Stomach (tissue), 9 donors: ENCODE measurements around the gene AIFM2. TPM values are rescaled to one million over a fixed set of nuclear protein-coding genes. Genes with fewer than 3 reads are reported as not detected.
A peak's percentile ranks its signal among the peaks of the same experiment; 100 is the strongest.

ENCODE experiments used
- DNase-seq, 2 donors: peaks; one replicate each; pipeline versions ENCODE4 v3.0.0 to v3.0.0-alpha.2; 2013 to 2019
- H3K27ac ChIP-seq, 5 donors: fragments of 200-600 bp in 4 of 5; sonication (generic) in 4 of 5; one replicate each; pipeline ENCODE4 v1.5.1; 2013 to 2019; ENCODE audit warnings: mild to moderate bottlenecking in 1 of 5, moderate library complexity in 1 of 5
- H3K27me3 ChIP-seq, 3 donors: fragments of 200-600 bp; sonication (generic); one replicate each; pipeline ENCODE4 v1.5.1; 2017 to 2019; ENCODE audit warnings: mixed run types in 1 of 3
- H3K36me3 ChIP-seq, 4 donors: fragments of 200-600 bp; sonication (generic); 1 replicate in 3 of 4; 2 replicates in 1 of 4; pipeline ENCODE4 v1.5.1; 2016 to 2019
- H3K4me1 ChIP-seq, 4 donors: fragments of 200-600 bp; sonication (generic); one replicate each; pipeline ENCODE4 v1.5.1; 2016 to 2019
- H3K4me3 ChIP-seq, 4 donors: fragments of 200-600 bp; sonication (generic) in 3 of 4; one replicate each; pipeline ENCODE4 v1.5.1; 2016 to 2019; ENCODE audit warnings: mild to moderate bottlenecking in 1 of 4
- H3K9me3 ChIP-seq, 4 donors: fragments of 200-600 bp; sonication (generic); one replicate each; pipeline ENCODE4 v1.5.1; 2016 to 2019
- EP300 ChIP-seq: sonication (generic); formaldehyde crosslinking; IDR thresholded peaks from one replicate; pipeline ENCODE4 v1.6.1; 2017; ENCODE audit warnings: antibody characterized with exemption
- POLR2A ChIP-seq, 4 donors: fragments of 450-650 bp; IDR thresholded peaks; one replicate each; pipeline ENCODE4 v1.6.1; 2016; ENCODE audit warnings: antibody characterized with exemption in 4 of 4, control low read depth in 2 of 4, mild to moderate bottlenecking in 1 of 4, moderate library complexity in 1 of 4
- POLR2AphosphoS5 ChIP-seq, 3 donors: sonication (generic); formaldehyde crosslinking; IDR thresholded peaks; one replicate each; pipeline ENCODE4 v1.6.1; 2016; ENCODE audit warnings: antibody characterized with exemption in 3 of 3
- WGBS, 5 donors: extraction: QIAGEN DNeasy Blood & Tissue Kit in 3 of 5; methylation state at CpG; one replicate each; pipeline versions ENCODE4 v1.1.5 to v1.1.7; 2013 to 2018; 5-methylcytosine and 5-hydroxymethylcytosine counted together
- intact Hi-C: fragments of 100-400 bp; cut with DNase I; formaldehyde crosslinking; loops from one replicate; pipeline ENCODE4 v1.15.1; 2023; ENCODE audit warnings: low total_unique reads
- polyA plus RNA-seq, 3 donors: library from polyadenylated mRNA; stranded (reverse); fragments of 200-250 nt; gene quantifications; one replicate each; pipeline ENCODE4 v1.2.3, GENCODE V29; 2013
- total RNA-seq, 5 donors: library from RNA; depleted of rRNA; stranded (reverse); fragments of >200 nt; gene quantifications; one replicate each; pipeline versions ENCODE4 v1.1.0 to v1.2.3, GENCODE V29; 2014 to 2016
- TF ChIP-seq, protein P1 (sequence below), 7 experiments: fragments of 450-650 bp in 4 of 7; fragments of 200-600 bp in 3 of 7; sonication (generic) in 3 of 7; IDR thresholded peaks; one replicate each; pipeline ENCODE4 v1.5.1; 2016 to 2019; ENCODE audit warnings: antibody characterized with exemption in 7 of 7, control low read depth in 2 of 7, mild to moderate bottlenecking in 1 of 7
- donor health status: healthy with polysubstance abuse.
- donor health status: Bipolar disorder and iron deficiency.
- donor health status: healthy.

Gene AIFM2
- total and polyA plus RNA-seq, 8 donors, result 4.5 to 14.5 (median 6.1) TPM

GRCh38 chr10:70094250-70094649 lies 38.4 kb downstream of the AIFM2 start:
- intact Hi-C loops, result no loop called here
- Histone ChIP-seq H3K4me1 (no peaks in the 10 kb centered on the region), H3K27ac (no peak overlapping the region), H3K9me3 (no peaks in the 10 kb centered on the region), H3K27me3 (no peaks in the 10 kb centered on the region), H3K36me3 (peaks cover 4 to 94% (median 53%) of the 10 kb centered on the region in 4 donors), H3K4me3 (no peak overlapping the region)
- DNase-seq, result no peak
- TF ChIP-seq EP300 (no peak), POLR2AphosphoS5 (IDR thresholded peaks at IDR 0.05) (no peak), POLR2A (IDR thresholded peaks at IDR 0.05) (no peak)
- TF ChIP-seq, protein P1, sequence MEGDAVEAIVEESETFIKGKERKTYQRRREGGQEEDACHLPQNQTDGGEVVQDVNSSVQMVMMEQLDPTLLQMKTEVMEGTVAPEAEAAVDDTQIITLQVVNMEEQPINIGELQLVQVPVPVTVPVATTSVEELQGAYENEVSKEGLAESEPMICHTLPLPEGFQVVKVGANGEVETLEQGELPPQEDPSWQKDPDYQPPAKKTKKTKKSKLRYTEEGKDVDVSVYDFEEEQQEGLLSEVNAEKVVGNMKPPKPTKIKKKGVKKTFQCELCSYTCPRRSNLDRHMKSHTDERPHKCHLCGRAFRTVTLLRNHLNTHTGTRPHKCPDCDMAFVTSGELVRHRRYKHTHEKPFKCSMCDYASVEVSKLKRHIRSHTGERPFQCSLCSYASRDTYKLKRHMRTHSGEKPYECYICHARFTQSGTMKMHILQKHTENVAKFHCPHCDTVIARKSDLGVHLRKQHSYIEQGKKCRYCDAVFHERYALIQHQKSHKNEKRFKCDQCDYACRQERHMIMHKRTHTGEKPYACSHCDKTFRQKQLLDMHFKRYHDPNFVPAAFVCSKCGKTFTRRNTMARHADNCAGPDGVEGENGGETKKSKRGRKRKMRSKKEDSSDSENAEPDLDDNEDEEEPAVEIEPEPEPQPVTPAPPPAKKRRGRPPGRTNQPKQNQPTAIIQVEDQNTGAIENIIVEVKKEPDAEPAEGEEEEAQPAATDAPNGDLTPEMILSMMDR (IDR thresholded peaks at IDR 0.05), result no peak
- 81 to 93% (median 87%) methylated on average over 2 of the region's 2 CpGs for WGBS, 5 donors

GRCh38 chr10:70093335-70093944 lies 39.2 kb downstream of the AIFM2 start:
- 80 to 89% (median 86%) methylated on average over 9 of the region's 9 CpGs for WGBS, 5 donors
- intact Hi-C loops, result no loop called here

DNA sequence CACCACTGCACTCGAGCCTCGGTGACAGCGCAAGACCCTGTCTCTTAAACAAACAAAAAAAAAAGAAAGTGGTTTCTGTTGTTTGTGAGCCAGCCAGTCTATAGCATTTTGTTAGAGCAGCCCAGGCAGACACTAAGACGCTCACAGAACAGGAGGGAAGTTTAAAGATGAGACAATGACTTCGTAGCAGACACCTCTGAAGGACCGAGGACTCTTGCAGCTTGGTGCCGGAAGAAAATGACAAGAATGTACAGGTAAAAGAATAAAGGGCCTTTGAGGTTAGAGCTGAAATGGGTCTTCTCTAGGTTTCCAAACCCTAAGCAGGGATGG lies 40.3 kb downstream of the AIFM2 start:
- no peaks in the 10 kb centered on the region for H3K27me3 ChIP-seq
- H3K4me1 ChIP-seq, result no peaks in the 10 kb centered on the region
- TF ChIP-seq EP300, result no peak
- TF ChIP-seq POLR2AphosphoS5 (IDR thresholded peaks at IDR 0.05), result no peak
- no peak for TF ChIP-seq POLR2A (IDR thresholded peaks at IDR 0.05)
- TF ChIP-seq, protein P1 (IDR thresholded peaks at IDR 0.05), result no peak
- peaks cover 4 to 81% (median 41%) of the 10 kb centered on the region in 4 donors for H3K36me3 ChIP-seq
- 82 to 90% (median 83%) methylated on average over 7 of the region's 7 CpGs for WGBS, 5 donors
- no peak for DNase-seq
- H3K9me3 ChIP-seq, result no peaks in the 10 kb centered on the region
- H3K27ac ChIP-seq, result peak overlapping the region in 2 of 5 donors; percentile 7 to 12
- H3K4me3 ChIP-seq, result no peak overlapping the region
- intact Hi-C loops, result no loop called here

More at GRCh38 chr10:70093335-70093944, 39.2 kb downstream of the AIFM2 start:
- Histone ChIP-seq H3K9me3 (no peaks in the 10 kb centered on the region), H3K4me3 (no peak overlapping the region), H3K27ac (no peak overlapping the region), H3K27me3 (no peaks in the 10 kb centered on the region), H3K4me1 (no peaks in the 10 kb centered on the region), H3K36me3 (peaks cover 4 to 87% (median 45%) of the 10 kb centered on the region in 4 donors)
- TF ChIP-seq, protein P1 (IDR thresholded peaks at IDR 0.05), result no peak
- TF ChIP-seq POLR2AphosphoS5 (IDR thresholded peaks at IDR 0.05), result no peak
- DNase-seq, result no peak

GRCh38 chr10:70090951-70091350 lies 41.7 kb downstream of the AIFM2 start:
- H3K36me3 ChIP-seq, result peaks cover 3 to 68% (median 33%) of the 10 kb centered on the region in 4 donors
- H3K9me3 ChIP-seq, result no peaks in the 10 kb centered on the region
- intact Hi-C loops, result no loop called here
- H3K27ac ChIP-seq, result no peak overlapping the region
- H3K27me3 ChIP-seq, result no peaks in the 10 kb centered on the region
- no peaks in the 10 kb centered on the region for H3K4me1 ChIP-seq
- 92 to 97% (median 95%) methylated on average over 5 of the region's 5 CpGs for WGBS, 5 donors
- no peak overlapping the region for H3K4me3 ChIP-seq
- no peak for DNase-seq
- TF ChIP-seq, protein P1 (IDR thresholded peaks at IDR 0.05), result no peak
- TF ChIP-seq POLR2AphosphoS5 (IDR thresholded peaks at IDR 0.05) (no peak), POLR2A (IDR thresholded peaks at IDR 0.05) (no peak), EP300 (no peak)
